A549 (cell line): Measurements from ENCODE around the gene EXOC7.

Experiments
- CBX2 ChIP-seq: fragments of 200-600 bp; sonication (generic); IDR thresholded peaks from 2 replicates; pipeline ENCODE4 v1.6.1; 2016; ENCODE audit warnings: low read depth, mild to moderate bottlenecking, borderline replicate concordance
- CEBPB ChIP-seq, 2 experiments: fragments of >200 bp in 1 of 2; sonication (Bioruptor Twin) in 1 of 2; formaldehyde crosslinking in 1 of 2; IDR thresholded peaks; 2 replicates each; pipeline ENCODE4 v1.6.1; 2012 to 2016
- ELK1 ChIP-seq: fragments of 150-350 bp; IDR thresholded peaks from 2 replicates; pipeline ENCODE4 v1.6.1; 2014; ENCODE audit warnings: low read depth, mild to moderate bottlenecking, low read length
- ESRRA ChIP-seq: fragments of 150-350 bp; IDR thresholded peaks from 2 replicates; pipeline ENCODE4 v1.6.1; 2014; ENCODE audit warnings: mild to moderate bottlenecking, low read length, borderline replicate concordance
- GATA3 ChIP-seq: IDR thresholded peaks from 2 replicates; pipeline ENCODE4 v1.6.1; 2012; ENCODE audit warnings: borderline replicate concordance
- HDAC2 ChIP-seq: fragments of 200-600 bp; sonication (generic); IDR thresholded peaks from 2 replicates; pipeline ENCODE4 v1.6.1; 2016
- NR3C1 ChIP-seq: fragments of >200 bp; sonication (Bioruptor Twin); formaldehyde crosslinking; IDR thresholded peaks from 3 replicates; pipeline ENCODE4 v1.6.1; 2017
- RAD21 ChIP-seq, 2 experiments: fragments of >200 bp in 1 of 2; sonication (Bioruptor Twin) in 1 of 2; formaldehyde crosslinking in 1 of 2; IDR thresholded peaks in 1 of 2; conservative IDR thresholded peaks in 1 of 2; 2 replicates in 1 of 2; 3 replicates in 1 of 2; pipeline ENCODE4 v1.6.1; 2012 to 2018; ENCODE audit warnings: inconsistent platforms in 1 of 2
- SREBF2 ChIP-seq: fragments of 450-650 bp; IDR thresholded peaks from 2 replicates; pipeline ENCODE4 v1.6.1; 2014; ENCODE audit warnings: mild to moderate bottlenecking, moderate library complexity
- USF2 ChIP-seq: fragments of 450-650 bp; IDR thresholded peaks from 2 replicates; pipeline ENCODE4 v1.6.1; 2014; ENCODE audit warnings: antibody characterized with exemption
- TF ChIP-seq, protein P1 (sequence below): fragments of >200 bp; sonication (Bioruptor Twin); formaldehyde crosslinking; IDR thresholded peaks from 3 replicates; pipeline ENCODE4 v1.5.1; 2016

- TF ChIP-seq, protein P1, sequence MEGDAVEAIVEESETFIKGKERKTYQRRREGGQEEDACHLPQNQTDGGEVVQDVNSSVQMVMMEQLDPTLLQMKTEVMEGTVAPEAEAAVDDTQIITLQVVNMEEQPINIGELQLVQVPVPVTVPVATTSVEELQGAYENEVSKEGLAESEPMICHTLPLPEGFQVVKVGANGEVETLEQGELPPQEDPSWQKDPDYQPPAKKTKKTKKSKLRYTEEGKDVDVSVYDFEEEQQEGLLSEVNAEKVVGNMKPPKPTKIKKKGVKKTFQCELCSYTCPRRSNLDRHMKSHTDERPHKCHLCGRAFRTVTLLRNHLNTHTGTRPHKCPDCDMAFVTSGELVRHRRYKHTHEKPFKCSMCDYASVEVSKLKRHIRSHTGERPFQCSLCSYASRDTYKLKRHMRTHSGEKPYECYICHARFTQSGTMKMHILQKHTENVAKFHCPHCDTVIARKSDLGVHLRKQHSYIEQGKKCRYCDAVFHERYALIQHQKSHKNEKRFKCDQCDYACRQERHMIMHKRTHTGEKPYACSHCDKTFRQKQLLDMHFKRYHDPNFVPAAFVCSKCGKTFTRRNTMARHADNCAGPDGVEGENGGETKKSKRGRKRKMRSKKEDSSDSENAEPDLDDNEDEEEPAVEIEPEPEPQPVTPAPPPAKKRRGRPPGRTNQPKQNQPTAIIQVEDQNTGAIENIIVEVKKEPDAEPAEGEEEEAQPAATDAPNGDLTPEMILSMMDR, result no peak
- TF ChIP-seq NR3C1 (no peak), ESRRA (no peak), HDAC2 (no peak), CEBPB (IDR thresholded peaks at IDR 0.05) (no peak), USF2 (no peak), ELK1 (no peak), SREBF2 (no peak), RAD21 (conservative IDR thresholded peaks at IDR 0.05 in 1 of 2, IDR thresholded peaks at IDR 0.05 in 1 of 2) (no peak), CBX2 (no peak), GATA3 (no peak)
Measured at GRCh38 chr17:76151896-76152454, 48.4 kb upstream of the EXOC7 start.
